HL-60 (cell line): ENCODE data around the gene RHO.
"Not testable (repeated sequence)": the region's sequence is repeated elsewhere in the genome, so short reads cannot be mapped to it uniquely, and the experiment has no call there.

Experiments
- DNase-seq, 2 experiments: peaks; one replicate each; pipeline ENCODE4 v3.0.0-alpha.2; 2010 to 2020; ENCODE audit warnings: low read depth in 1 of 2, low spot score in 1 of 2
- H3K27ac ChIP-seq: fragments of 250-450 bp; sonication (Bioruptor Pico); replicated peaks from 2 replicates; pipeline ENCODE4 v1.5.1; 2020; ENCODE audit warnings: mild to moderate bottlenecking, moderate library complexity
- H3K27me3 ChIP-seq: fragments of 250-450 bp; sonication (Bioruptor Pico); 2 replicates; pipeline ENCODE4 v1.5.1; 2021; ENCODE audit warnings: mild to moderate bottlenecking, moderate library complexity; ENCODE audit not compliant: insufficient read depth, poor library complexity, severe bottlenecking
- H3K4me3 ChIP-seq: replicated peaks from 2 replicates; pipeline ENCODE4 v1.5.1; 2011; ENCODE audit warnings: mild to moderate bottlenecking, control low read depth, low read length; ENCODE audit not compliant: insufficient read depth
- GABPA ChIP-seq: IDR thresholded peaks from 2 replicates; pipeline ENCODE4 v1.6.1; 2012; ENCODE audit warnings: low read depth
- POLR2AphosphoS5 ChIP-seq: IDR thresholded peaks from 2 replicates; pipeline ENCODE4 v1.6.1; 2012; ENCODE audit warnings: low read depth
- SPI1 ChIP-seq: IDR thresholded peaks from 2 replicates; pipeline ENCODE4 v1.6.1; 2012; ENCODE audit warnings: low read depth, mild to moderate bottlenecking, borderline replicate concordance
- TF ChIP-seq, protein P1 (sequence below): IDR thresholded peaks from one replicate; pipeline ENCODE4 v1.5.1; 2011; ENCODE audit warnings: low read length, control low read depth, inconsistent platforms; ENCODE audit not compliant: insufficient read depth
- TF ChIP-seq, protein P2 (sequence below): IDR thresholded peaks from 2 replicates; pipeline ENCODE4 v1.6.1; 2012; ENCODE audit warnings: low read depth; ENCODE audit not compliant: insufficient replicate concordance

RHO gene

DNA sequence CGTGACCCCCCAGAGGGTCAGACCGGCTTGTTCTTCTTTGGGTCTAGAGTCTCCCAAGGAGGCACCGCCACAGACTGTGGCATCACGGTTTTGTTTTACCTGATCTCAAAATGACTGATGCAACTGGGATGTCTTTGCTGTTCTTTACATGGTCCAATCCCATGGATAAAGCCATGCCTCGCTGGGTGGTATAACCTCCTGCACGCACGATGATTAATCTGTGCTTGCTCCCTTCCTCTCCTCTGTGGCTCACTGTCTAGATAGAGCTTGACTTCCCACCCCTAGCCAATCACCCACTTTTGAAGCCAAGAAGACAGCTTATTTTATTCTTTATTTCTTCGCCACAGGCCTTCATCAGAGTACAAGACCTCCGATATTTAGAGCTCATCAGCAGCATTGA is 36.6 kb upstream of the RHO start:
- no peak overlapping the region for H3K4me3 ChIP-seq
- H3K27ac ChIP-seq: no peak overlapping the region
- no peak for TF ChIP-seq POLR2AphosphoS5
- TF ChIP-seq GABPA: no peak
- TF ChIP-seq SPI1: no peak
- TF ChIP-seq, protein P1, sequence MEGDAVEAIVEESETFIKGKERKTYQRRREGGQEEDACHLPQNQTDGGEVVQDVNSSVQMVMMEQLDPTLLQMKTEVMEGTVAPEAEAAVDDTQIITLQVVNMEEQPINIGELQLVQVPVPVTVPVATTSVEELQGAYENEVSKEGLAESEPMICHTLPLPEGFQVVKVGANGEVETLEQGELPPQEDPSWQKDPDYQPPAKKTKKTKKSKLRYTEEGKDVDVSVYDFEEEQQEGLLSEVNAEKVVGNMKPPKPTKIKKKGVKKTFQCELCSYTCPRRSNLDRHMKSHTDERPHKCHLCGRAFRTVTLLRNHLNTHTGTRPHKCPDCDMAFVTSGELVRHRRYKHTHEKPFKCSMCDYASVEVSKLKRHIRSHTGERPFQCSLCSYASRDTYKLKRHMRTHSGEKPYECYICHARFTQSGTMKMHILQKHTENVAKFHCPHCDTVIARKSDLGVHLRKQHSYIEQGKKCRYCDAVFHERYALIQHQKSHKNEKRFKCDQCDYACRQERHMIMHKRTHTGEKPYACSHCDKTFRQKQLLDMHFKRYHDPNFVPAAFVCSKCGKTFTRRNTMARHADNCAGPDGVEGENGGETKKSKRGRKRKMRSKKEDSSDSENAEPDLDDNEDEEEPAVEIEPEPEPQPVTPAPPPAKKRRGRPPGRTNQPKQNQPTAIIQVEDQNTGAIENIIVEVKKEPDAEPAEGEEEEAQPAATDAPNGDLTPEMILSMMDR: no peak
- TF ChIP-seq, protein P2, sequence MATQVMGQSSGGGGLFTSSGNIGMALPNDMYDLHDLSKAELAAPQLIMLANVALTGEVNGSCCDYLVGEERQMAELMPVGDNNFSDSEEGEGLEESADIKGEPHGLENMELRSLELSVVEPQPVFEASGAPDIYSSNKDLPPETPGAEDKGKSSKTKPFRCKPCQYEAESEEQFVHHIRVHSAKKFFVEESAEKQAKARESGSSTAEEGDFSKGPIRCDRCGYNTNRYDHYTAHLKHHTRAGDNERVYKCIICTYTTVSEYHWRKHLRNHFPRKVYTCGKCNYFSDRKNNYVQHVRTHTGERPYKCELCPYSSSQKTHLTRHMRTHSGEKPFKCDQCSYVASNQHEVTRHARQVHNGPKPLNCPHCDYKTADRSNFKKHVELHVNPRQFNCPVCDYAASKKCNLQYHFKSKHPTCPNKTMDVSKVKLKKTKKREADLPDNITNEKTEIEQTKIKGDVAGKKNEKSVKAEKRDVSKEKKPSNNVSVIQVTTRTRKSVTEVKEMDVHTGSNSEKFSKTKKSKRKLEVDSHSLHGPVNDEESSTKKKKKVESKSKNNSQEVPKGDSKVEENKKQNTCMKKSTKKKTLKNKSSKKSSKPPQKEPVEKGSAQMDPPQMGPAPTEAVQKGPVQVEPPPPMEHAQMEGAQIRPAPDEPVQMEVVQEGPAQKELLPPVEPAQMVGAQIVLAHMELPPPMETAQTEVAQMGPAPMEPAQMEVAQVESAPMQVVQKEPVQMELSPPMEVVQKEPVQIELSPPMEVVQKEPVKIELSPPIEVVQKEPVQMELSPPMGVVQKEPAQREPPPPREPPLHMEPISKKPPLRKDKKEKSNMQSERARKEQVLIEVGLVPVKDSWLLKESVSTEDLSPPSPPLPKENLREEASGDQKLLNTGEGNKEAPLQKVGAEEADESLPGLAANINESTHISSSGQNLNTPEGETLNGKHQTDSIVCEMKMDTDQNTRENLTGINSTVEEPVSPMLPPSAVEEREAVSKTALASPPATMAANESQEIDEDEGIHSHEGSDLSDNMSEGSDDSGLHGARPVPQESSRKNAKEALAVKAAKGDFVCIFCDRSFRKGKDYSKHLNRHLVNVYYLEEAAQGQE: no peak
- DNase-seq: no peak
- H3K27me3 ChIP-seq: no peaks in the 10 kb centered on the region

DNA sequence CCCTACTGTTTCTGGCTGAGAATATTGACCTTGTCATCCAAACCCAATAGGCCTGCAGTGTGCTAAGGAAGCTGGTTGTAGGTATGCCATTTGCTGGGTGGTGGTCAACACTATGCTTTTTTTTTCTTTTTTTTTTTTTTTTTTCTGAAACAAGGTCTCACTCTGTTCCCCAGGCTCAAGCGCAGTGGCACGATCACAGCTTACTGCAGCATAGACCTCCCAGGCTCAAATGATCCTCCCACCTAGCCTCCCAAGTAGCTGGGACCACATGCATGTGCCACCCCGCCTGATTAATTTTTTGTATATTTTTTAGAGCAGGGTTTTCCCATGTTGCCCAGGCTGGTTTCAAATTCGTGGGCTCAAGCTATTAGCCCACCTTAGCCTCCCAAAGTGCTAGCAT is 35.7 kb upstream of the RHO start:
- Histone ChIP-seq H3K27me3 (no peaks in the 10 kb centered on the region), H3K27ac (no peak overlapping the region), H3K4me3 (no peak overlapping the region)
- DNase-seq: no peak
- TF ChIP-seq GABPA (no peak), SPI1 (no peak), POLR2AphosphoS5 (no peak)
- TF ChIP-seq, protein P2: no peak
- TF ChIP-seq, protein P1: no peak

DNA sequence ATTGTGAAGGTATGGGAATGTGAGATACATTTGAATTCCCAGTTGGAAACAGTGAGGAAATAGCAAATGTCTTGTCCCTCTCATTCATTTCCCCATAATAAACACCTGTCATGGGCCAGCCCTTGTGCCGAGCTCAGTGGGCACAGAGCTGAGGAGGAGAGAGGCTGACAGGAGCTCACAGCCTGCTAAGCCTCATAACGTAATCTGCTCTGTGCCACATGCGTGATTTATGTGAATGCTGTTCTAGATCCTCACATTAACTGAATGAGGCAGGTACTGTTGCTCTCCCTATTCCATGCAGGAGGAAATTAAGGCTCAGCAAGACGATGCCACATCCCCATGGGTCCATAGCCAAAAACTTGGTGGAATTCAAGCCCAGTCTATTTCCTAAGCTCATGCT is 35.2 kb upstream of the RHO start:
- H3K4me3 ChIP-seq: no peak overlapping the region
- no peak for DNase-seq
- H3K27me3 ChIP-seq: no peaks in the 10 kb centered on the region
- TF ChIP-seq, protein P1: no peak
- TF ChIP-seq, protein P2: no peak
- no peak for TF ChIP-seq GABPA
- TF ChIP-seq POLR2AphosphoS5: no peak
- no peak for TF ChIP-seq SPI1
- no peak overlapping the region for H3K27ac ChIP-seq

DNA sequence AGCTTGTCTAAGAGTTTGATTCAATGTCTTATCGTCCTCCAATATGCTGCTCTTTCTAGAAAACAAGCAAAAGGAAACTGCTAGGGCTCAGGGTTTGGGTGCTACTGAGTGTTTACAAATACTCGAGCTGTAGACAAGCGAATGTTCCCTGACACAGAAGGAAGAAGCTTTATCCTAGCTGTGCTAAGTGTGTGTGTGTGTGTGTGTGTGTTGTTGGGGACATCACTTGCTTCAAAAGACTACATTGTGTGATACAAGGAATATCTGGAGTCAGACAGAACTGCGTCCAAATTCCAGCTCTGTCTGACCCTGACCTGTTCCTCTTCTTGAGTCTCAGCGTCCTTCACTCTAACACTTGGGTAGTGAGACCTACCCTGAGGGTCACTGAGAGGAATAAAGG is 33.9 kb upstream of the RHO start:
- not testable (repeated sequence) for H3K27me3 ChIP-seq, H3K4me3 ChIP-seq, H3K27ac ChIP-seq, DNase-seq

DNA sequence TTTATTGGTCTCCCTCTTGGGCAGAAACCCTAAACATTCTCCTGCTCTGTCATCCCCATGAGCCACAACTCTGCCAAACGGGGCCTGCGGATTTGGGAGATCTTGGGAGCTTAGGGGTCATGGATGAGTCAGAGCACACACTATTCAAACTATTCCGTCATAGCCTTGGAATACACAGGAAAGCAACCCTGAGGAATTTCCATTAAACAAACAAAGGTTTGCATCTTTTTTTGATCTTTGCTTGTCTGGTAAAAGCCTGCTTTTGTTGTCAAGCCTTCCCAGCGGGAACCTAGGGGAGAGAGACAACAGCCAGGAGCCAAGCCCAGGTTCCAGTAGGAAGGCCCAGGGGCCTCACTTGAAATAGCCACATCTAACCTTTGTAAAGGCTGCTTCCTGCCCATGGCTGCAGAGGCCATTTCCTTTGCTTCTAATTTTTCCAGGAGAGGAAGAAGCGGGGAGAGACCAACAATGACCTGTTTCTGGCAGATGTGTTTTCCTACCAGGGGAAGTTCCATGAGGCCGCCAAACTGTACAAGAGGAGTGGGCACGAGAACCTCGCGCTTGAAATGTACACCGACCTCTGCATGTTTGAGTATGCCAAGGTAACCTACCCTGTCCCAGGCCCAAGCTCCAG is 33.3 kb upstream of the RHO start:
- not testable (repeated sequence) for DNase-seq, H3K4me3 ChIP-seq, H3K27ac ChIP-seq, H3K27me3 ChIP-seq

DNA sequence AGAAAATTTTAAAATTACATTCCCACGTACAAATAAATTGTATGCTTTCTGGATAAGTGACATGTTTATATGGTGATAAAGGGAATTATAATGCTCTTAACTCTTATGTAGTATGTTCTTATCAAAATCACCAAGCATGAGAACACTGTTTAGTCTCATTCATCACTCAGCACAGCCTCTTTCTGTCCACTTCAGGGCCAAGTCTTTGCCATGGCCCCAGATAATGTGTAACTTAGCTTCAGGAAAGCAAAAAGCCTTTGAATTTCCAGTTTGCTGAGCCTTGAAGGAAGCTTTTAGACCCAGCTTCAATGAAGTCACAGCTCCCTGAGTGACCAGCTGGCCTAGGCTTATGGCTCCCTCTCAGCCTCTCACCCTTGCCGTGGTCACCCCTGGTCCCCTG is 30.6 kb upstream of the RHO start:
- H3K27me3 ChIP-seq, H3K4me3 ChIP-seq, DNase-seq, H3K27ac ChIP-seq: not testable (repeated sequence)
